H1 (cell line): ENCODE measurements around the gene SEMA6D.

Source experiments
- BACH1 ChIP-seq: IDR thresholded peaks from 2 replicates; pipeline ENCODE4 v1.6.1; 2012; ENCODE audit warnings: low read length, improper control_type of control experiment
- CTCF ChIP-seq, 3 experiments: IDR thresholded peaks; 1 replicate in 2 of 3; 2 replicates in 1 of 3; pipeline versions ENCODE4 v1.5.1 to v1.6.1; 2011; ENCODE audit warnings: low read length in 3 of 3, mild to moderate bottlenecking in 3 of 3, inconsistent platforms in 2 of 3, low read depth in 1 of 3, moderate library complexity in 1 of 3; ENCODE audit not compliant: insufficient read depth in 1 of 3; ENCODE audit errors: control extremely low read depth in 1 of 3
- JUN ChIP-seq: IDR thresholded peaks from 2 replicates; pipeline ENCODE4 v1.6.1; 2011; ENCODE audit warnings: low read depth, mild to moderate bottlenecking, improper control_type of control experiment, low read length
- NANOG ChIP-seq: IDR thresholded peaks from 2 replicates; pipeline ENCODE4 v1.6.1; 2011; ENCODE audit warnings: low read length, low read depth, mild to moderate bottlenecking, inconsistent platforms; ENCODE audit not compliant: insufficient read depth, poor library complexity, severe bottlenecking
- POLR2AphosphoS5 ChIP-seq: IDR thresholded peaks from 2 replicates; pipeline ENCODE4 v1.6.1; 2011; ENCODE audit warnings: low read depth, low read length

- no peak for TF ChIP-seq BACH1
- no peak for TF ChIP-seq JUN
- no peak for TF ChIP-seq CTCF (IDR thresholded peaks at IDR 0.05; ENCODE audit: control extremely low read depth in 1 of 3, insufficient read depth in 1 of 3, low read depth in 1 of 3, low read length in 3 of 3)
- TF ChIP-seq NANOG: no peak
- no peak for TF ChIP-seq POLR2AphosphoS5
Observed at GRCh38 chr15:47705281-47705997, 11.9 kb upstream of the SEMA6D start.
